Activated T-helper 9 cell treated with anti-CD3 and anti-CD28 coated beads, Interleukin-2, amount 50 U/mL, for 16 hours (primary cell): ENCODE data around the gene THAP2.

ENCODE experiments used
- DNase-seq: peaks from one replicate; pipeline ENCODE4 v3.0.0-alpha.2; 2020; ENCODE audit warnings: low read depth

THAP2 gene

DNA sequence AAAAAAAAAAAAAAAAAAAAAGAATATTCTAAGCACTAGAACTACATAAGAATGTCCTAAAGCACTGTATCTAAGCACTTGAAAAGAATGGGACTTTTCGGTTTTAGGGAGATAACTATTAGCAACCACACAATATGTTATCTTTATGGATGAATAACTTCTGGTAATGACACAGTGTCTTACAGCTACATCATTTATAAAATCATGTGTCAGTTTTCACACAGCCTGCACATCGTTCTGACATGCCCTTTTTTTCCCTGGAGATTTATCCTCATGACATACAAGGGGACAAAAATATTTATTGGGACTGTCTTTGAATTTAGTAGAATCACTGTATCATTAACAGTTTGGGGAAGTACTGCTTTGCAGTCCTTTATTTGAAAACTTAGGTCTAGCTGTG, 39.1 kb downstream of the THAP2 start:
- DNase-seq = no peak

DNA sequence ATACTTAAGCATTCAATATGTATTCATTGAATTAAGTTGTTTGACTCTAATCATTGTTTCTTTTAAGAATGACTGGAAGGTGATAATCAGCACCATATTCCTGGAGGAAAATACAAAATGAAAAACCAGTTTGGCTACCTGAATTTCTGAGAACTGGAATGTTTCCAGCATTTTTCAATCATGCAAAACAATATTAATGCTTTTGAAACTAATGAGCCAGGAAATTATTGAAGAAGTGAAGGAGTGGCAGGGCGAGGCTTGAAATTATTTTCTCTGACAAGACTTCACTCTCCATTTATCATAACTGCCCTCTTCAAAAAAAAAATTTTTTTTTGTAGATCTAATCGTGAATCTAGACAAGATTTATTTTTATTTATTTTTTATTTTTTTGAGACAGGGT, 40.8 kb downstream of the THAP2 start:
- no peak for DNase-seq

DNA sequence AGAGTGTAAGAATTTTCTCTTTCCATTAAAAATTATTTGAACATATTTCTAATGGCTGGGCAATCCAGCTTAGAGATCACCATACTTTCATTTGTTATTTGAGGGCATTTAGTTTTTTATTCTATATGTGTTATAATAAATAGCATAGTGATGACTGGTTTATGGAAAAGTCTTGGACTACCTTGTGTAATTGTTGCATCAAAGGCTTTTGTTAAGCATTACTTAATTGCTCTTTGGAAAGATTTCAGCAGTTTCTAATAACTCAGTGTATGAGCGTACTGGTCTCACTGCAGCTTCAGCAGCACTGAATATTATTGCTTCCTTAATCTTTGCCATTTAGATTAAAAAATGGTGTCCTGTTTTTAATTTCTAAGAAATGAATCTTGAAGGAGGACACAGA, 44.6 kb downstream of the THAP2 start:
- no peak for DNase-seq

DNA sequence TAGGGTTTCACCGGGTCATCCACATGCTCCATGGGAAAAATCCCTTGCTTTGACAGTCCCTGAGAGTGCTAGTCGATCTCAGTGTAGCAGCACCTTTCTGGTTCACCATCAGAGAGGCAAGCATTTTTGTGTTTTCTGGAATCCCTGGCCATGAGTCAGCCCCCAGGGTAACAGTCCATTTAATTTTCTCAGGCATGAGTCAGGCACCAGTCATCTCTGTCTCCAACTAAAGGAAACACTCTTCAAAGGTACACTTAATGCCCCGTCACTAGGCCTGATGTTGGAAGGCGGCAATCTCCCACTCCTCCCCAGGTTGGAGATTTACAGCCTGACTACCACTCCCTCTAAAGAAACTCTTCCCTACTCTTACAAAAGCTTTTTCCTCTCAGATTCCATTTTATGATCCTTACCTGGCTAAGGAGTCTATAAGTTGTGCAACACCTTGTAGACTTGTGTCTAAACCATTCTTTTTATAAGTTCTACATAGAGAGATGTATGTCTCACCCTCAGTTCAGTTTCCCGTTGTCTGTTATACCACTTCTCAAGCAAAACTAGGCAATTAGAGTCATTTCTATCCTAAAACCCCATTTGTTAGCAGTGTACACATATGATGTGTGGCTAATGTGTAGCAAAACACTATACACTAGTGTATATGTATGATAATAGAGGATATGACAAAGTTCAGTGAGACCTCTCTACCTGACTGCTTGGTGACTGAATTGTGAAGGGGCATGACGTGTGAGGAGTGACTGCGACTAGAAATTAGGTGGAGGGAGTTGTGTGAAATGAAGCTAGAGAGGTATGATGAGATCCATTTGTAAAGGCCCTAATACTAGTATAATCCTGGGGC, 46.4 kb downstream of the THAP2 start:
- no peak for DNase-seq

DNA sequence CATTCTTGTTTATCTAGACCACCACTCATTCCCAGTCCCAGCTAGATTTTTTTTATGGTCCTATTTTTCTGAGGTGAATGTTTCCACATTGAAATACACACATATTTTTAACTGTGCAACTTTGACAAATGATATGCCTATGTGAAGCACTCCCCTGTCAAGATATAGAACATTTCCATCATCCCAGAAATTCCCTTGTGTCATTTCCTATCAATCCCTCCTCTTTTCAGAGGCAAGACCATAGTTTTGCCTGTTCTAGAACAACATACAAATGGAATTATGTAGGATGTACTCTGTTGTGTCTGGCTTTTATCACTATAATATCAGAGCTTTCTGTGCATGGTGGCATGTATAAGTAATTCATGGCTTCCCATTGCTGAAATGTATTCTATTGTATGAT, 54.5 kb downstream of the THAP2 start:
- DNase-seq = no peak

DNA sequence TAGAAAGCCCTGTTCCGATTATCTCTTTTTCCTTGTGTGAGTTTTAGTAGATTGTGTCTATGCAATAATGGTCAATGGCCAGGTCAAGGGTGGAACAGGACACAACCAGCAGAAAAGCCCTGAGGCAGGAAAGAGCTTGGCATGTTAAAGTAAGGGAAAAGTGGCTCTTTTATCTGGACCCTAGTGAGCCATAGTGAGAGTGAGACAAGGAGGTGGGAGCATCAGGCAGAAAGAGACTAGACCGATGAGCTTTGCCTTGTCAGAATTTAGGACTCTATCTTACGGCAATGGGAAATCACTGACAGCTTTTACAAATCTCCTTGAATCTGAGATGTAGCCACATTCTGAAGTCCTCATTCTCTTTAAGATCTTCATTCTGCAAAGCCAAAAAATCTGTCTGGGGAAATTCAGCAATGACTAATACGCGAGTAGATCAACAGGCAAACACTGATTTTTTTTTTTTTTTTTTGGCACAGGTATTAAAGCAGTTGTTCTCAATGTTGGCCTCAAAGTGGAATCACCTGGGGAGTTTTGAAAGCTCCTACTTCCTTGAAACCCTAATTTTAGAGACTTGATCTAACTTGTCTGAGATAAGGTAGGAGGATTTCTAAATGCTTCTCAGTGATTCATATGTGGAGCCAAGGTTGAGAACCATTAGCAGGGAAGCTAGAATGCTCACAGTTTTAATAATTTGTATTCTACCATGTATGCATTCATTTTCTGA, 55.7 kb downstream of the THAP2 start:
- no peak for DNase-seq

DNA sequence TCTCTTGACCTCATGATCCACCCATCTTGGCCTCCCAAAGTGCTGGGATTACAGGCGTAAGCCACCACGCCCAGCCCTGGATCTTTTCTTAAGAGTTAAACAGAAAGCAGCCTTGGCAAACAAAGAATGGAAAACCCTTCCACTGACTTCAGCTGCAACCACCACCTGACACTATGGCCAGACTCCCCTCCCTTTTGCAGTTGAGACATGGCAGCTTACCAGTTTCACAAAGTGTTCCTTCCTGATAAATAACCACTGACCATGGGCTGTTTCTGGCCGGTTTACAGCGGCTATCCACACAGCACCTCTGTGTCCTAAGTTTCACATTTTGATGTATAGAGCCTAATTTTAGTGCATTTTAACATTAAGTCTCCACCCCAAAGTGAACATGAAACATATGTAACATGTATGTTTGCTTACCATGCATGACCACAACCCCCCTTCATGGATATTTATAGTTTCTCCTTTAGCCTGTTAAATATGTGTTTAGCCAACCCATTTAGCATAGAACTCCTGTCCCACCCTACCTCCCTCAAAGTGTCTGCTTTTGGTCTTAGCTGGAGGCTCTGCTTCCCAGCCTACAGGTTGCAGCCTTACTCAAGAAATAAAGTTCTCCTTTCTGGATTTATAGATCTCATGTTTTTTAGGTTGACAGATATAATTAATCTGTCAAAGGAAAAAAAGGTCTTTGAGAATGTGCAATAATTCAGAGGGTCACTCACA, 57.8 kb downstream of the THAP2 start:
- no peak for DNase-seq

DNA sequence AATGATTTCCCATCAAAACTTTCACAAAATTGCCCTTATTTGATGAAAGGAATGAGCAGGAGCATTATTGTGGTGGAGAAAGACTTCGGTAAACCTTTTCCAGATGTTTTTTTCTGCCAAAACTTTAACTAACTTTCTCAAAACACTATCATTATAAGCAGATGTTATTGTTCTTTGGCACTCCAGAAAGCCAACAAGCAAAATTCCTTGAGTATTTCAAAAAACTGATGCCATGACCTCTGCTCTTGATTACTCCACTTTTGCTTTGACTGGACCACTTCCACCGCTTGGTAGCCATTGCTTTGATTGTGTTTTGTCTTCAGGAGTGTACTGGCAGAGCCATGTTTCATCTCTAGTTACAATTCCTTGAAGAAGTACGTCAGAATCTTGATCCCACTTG, 60.9 kb downstream of the THAP2 start:
- no peak for DNase-seq

DNA sequence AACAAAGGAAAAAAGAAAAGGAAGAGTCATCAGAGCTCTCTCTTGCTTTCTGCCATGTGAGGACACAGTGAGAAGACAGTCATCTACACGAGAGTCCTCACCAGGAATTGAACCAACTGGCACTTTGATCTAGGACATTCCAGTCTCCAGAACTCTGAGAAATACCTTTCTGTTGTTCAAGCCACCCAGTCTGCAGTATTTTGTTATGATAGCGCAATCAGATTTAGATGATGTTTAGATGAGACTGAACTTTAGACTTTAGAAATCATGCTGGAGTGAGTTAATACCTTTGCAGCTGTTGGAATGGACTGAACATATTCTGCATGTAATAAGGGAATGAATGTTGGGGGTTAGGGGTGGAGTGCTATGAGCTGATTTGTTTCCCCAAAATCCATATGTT, 62.4 kb downstream of the THAP2 start:
- no peak for DNase-seq

DNA sequence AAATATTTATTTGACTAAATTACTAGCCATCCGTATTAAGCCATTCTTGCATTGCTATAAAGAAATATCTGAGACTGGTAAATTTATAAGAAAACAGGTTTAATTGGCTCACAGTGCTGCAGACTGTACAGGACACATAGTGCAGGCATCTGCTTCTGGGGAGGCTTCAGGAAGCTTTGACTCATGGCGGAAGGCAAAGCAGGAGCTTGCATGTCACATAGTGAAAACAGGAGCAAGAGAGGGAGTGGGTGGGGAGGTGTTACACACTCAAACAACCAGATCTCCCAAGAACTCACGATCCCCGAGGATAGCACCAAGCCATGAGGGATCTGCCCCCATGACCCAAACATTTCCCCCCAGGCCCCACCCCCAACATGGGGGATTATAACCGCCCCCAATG, 63.9 kb downstream of the THAP2 start:
- no peak for DNase-seq
